Lower lobe of right lung (tissue), 2 donors: ENCODE data around the gene DBP. TPM values are rescaled to one million over a fixed set of nuclear protein-coding genes. Genes with fewer than 3 reads are reported as not detected.

Source experiments
- ATAC-seq, 2 donors: fragments of 200-7000 bp; cut with Tn5 transposase; one replicate each; pipeline ENCODE4 v1.9.1; 2020 to 2022; ENCODE audit warnings: mild to moderate bottlenecking in 2 of 2, moderate library complexity in 2 of 2
- DNase-seq: peaks from one replicate; pipeline ENCODE4 v3.0.0-alpha.2; 2020
- H3K27ac ChIP-seq: fragments of 200-600 bp; one replicate; pipeline ENCODE4 v1.8.0; 2022
- H3K27me3 ChIP-seq: fragments of 200-600 bp; one replicate; pipeline ENCODE4 v1.8.0; 2022; ENCODE audit warnings: low read depth
- H3K36me3 ChIP-seq: fragments of 200-600 bp; one replicate; pipeline ENCODE4 v1.8.0; 2022; ENCODE audit warnings: mild to moderate bottlenecking
- H3K4me1 ChIP-seq: fragments of 200-600 bp; one replicate; pipeline ENCODE4 v1.8.0; 2022
- H3K4me3 ChIP-seq: fragments of 200-600 bp; one replicate; pipeline ENCODE4 v1.8.0; 2022; ENCODE audit warnings: mild to moderate bottlenecking
- H3K9me3 ChIP-seq: fragments of 200-600 bp; one replicate; pipeline ENCODE4 v1.8.0; 2022
- CTCF ChIP-seq: fragments of 200-600 bp; IDR thresholded peaks from one replicate; pipeline ENCODE4 v1.8.0; 2022; ENCODE audit warnings: antibody characterized with exemption, mild to moderate bottlenecking
- intact Hi-C: fragments of 100-400 bp; cut with DNase I; formaldehyde crosslinking; loops from one replicate; pipeline ENCODE4 v1.11.0; 2022
- total RNA-seq: library from RNA; stranded (reverse); fragmentation: NEBNext Ultra II Directional; extraction: Animal tissue kit (Norgen Biotek cat#: 25700); gene quantifications from one replicate; pipeline ENCODE4 v1.2.1, GENCODE V29; 2021
- donor health status: DM: no; HTN: yes; CAD: no; lungs with severe emphysema.

The DBP gene
- total RNA-seq, 1 donor from 2014 or later, result 17.7 TPM

GRCh38 chr19:48642862-48643261 is 5.7 kb upstream of the DBP start:
- DNase-seq (no peak), ATAC-seq (no peak)
- H3K27me3 ChIP-seq, result no peaks in the 10 kb centered on the region
- peaks cover 28% of the 10 kb centered on the region for H3K4me1 ChIP-seq
- H3K36me3 ChIP-seq, result no peaks in the 10 kb centered on the region
- no peak overlapping the region for H3K4me3 ChIP-seq
- intact Hi-C loops, result no loop called here
- no peak overlapping the region for H3K27ac ChIP-seq
- no peaks in the 10 kb centered on the region for H3K9me3 ChIP-seq
- no peak for TF ChIP-seq CTCF

GRCh38 chr19:48641850-48642249 is 4.7 kb upstream of the DBP start:
- ATAC-seq, result no peak
- Histone ChIP-seq H3K36me3 (no peaks in the 10 kb centered on the region), H3K4me3 (no peak overlapping the region), H3K4me1 (peaks cover 24% of the 10 kb centered on the region), H3K27ac (no peak overlapping the region), H3K27me3 (no peaks in the 10 kb centered on the region), H3K9me3 (no peaks in the 10 kb centered on the region)
- DNase-seq, result no peak
- TF ChIP-seq CTCF, result no peak
- intact Hi-C loops, result no loop called here

DNA sequence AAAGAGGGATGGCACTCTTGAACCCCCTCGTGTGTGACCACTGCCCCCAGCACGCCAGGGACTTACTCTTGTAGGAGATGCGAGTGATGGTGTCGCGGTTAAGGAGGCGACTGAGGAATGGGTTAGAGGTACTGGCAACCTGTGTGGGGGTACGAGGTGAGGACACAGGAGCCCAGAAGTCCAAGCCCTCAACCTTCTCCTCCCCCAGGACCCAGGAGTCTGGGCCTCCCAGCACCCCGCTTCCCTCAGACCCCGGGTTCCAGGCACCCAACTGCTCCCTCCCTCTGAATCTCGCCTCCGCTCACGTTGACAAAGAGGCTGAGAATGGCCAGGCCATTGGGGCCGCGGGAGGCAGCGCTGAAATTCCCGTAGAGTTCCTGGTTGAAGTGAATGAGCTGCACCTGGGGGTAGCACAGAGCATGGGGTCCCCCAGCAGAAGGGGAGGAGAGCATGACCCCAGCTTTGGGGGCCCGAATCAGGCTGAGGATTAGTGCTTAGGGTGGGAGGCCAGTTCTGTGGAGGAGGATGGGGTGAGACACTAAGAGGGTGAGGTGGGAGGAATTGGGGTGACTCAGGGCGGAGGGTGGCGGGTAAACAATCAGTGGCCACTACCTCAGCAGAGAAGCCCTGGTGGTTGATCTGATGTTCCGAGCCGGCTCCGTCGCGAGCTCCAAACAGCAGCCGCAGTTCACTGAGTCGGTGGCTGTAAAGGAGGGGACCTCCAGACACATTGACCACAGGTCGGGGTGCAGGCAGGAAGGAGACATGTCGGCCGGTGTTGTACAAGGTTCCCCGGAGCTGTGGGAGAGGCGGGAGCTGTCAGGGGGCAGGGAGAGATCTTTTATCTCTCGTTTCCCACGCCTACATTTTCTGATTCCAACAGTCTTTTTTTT is 2.5 kb upstream of the DBP start:
- no peak for TF ChIP-seq CTCF
- H3K36me3 ChIP-seq, result no peaks in the 10 kb centered on the region
- DNase-seq, result no peak
- intact Hi-C loops, result no loop called here
- no peaks in the 10 kb centered on the region for H3K9me3 ChIP-seq
- no peaks in the 10 kb centered on the region for H3K27me3 ChIP-seq
- no peak for ATAC-seq
- no peak overlapping the region for H3K4me3 ChIP-seq
- peaks cover 28% of the 10 kb centered on the region for H3K4me1 ChIP-seq
- no peak overlapping the region for H3K27ac ChIP-seq

GRCh38 chr19:48638831-48639381 is 1.7 kb upstream of the DBP start:
- Histone ChIP-seq H3K9me3 (no peaks in the 10 kb centered on the region), H3K4me3 (peak overlapping the region; percentile 84), H3K36me3 (no peaks in the 10 kb centered on the region), H3K27ac (peak overlapping the region; percentile 96), H3K27me3 (no peaks in the 10 kb centered on the region), H3K4me1 (peaks cover 33% of the 10 kb centered on the region)
- ATAC-seq (no peak), DNase-seq (no peak)
- no peak for TF ChIP-seq CTCF
- intact Hi-C loops, result no loop called here

- Histone ChIP-seq H3K4me1 (peaks cover 40% of the 10 kb centered on the region), H3K36me3 (peaks cover 6% of the 10 kb centered on the region), H3K9me3 (no peaks in the 10 kb centered on the region), H3K27me3 (no peaks in the 10 kb centered on the region), H3K4me3 (peak overlapping the region; percentile 84), H3K27ac (peak overlapping the region; percentile 96)
- intact Hi-C loops, result no loop called here
- DNase-seq, result peak; percentile 89
- TF ChIP-seq CTCF, result no peak
- peak; percentile 70 to 72 for ATAC-seq
Observed at GRCh38 chr19:48637948-48638830, 1.0 kb upstream of the DBP start.
